ENCODE results near the gene LMAN1L.

Gene LMAN1L

DNA sequence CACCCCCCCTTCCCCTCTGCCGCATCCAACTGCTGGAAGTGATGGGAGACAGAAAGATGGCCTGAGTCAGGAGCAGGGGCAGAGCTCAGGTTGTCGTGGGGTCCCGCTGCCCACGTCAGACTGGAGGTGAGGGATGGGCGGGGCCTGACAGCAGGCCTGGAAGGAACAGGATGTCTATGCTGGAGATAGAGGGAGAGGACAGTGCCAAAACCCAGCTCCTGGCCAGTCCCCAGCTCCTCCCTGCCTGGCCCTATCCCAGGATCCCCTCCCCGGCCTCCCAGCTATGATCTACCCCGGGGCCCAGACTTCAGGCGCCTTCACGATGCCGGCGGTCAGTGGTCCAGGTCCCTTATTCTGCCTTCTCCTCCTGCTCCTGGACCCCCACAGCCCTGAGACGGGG is at the start of gene LMAN1L:
LMAN1L (plus strand) TSS at position 303 of the 400 bp plus-strand sequence; CDS start at position 323, 20 bp downstream.
- H3K4me1 ChIP-seq (ENCODE audit: low read length), result no peaks in the 10 kb centered on the region

DNA sequence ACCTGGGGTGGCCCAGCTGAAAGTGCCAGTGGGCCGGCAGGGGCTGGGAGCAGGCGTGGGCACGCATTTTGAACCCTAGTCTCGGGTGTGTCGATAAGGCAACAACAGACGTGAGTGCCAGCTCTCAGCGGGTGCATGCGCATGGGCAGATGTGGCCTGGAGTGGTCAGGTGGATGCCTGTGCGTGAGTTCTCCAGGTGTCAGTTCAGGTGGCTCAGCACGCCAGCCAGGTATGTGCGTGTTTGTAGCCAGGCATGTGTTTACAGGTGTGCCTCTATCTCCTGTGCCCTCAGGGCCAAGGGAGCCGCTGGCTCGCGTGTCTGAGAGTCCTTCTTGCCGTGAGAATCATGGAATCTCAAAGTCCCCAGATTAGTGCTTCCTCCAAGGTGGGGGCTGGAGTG is 49.2 kb upstream of the LMAN1L start:
- no peak for DNase-seq
- H4K20me1 ChIP-seq (ENCODE audit: insufficient read depth, low read length), result no peaks in the 10 kb centered on the region
- no peaks in the 10 kb centered on the region for H3K36me3 ChIP-seq (replicated peaks; ENCODE audit: insufficient read depth, low read length)
- no peak overlapping the region for H3K4me3 ChIP-seq (ENCODE audit: low read length)
- H3K4me1 ChIP-seq (ENCODE audit: low read length), result no peaks in the 10 kb centered on the region
- no peak overlapping the region for H3K4me2 ChIP-seq (ENCODE audit: low read depth, low read length)
- no peak overlapping the region for H3K9ac ChIP-seq (ENCODE audit: low read length)
- H3F3A ChIP-seq (ENCODE audit: insufficient read depth, low read length), result no peaks in the 10 kb centered on the region
- no peaks in the 10 kb centered on the region for H3K9me2 ChIP-seq (replicated peaks; ENCODE audit: insufficient read depth, low read length)
- TF ChIP-seq EZH2phosphoT487 (IDR thresholded peaks at IDR 0.05; ENCODE audit: low read length), result no peak
- no peak for TF ChIP-seq EZH2 (optimal IDR thresholded peaks at IDR 0.05; ENCODE audit: low read depth, low read length)
- TF ChIP-seq, protein P1, sequence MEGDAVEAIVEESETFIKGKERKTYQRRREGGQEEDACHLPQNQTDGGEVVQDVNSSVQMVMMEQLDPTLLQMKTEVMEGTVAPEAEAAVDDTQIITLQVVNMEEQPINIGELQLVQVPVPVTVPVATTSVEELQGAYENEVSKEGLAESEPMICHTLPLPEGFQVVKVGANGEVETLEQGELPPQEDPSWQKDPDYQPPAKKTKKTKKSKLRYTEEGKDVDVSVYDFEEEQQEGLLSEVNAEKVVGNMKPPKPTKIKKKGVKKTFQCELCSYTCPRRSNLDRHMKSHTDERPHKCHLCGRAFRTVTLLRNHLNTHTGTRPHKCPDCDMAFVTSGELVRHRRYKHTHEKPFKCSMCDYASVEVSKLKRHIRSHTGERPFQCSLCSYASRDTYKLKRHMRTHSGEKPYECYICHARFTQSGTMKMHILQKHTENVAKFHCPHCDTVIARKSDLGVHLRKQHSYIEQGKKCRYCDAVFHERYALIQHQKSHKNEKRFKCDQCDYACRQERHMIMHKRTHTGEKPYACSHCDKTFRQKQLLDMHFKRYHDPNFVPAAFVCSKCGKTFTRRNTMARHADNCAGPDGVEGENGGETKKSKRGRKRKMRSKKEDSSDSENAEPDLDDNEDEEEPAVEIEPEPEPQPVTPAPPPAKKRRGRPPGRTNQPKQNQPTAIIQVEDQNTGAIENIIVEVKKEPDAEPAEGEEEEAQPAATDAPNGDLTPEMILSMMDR (IDR thresholded peaks at IDR 0.05; ENCODE audit: low read length), result no peak
- no peak overlapping the region for H2AFZ ChIP-seq (ENCODE audit: low read length)
- H3K27ac ChIP-seq (ENCODE audit: low read length), result no peak overlapping the region
- no peaks in the 10 kb centered on the region for H3K9me3 ChIP-seq (replicated peaks; ENCODE audit: insufficient read depth, low read length)
- peaks cover 8% of the 10 kb centered on the region for H3K27me3 ChIP-seq (replicated peaks; ENCODE audit: insufficient read depth, low read length)
- no peaks in the 10 kb centered on the region for H3K79me2 ChIP-seq (ENCODE audit: low read length)

More for the DNA sequence above, at the start of gene LMAN1L:
- no peak within 1 kb of the TSS for H2AFZ ChIP-seq (ENCODE audit: low read length)
- no peak within 1 kb of the TSS for H3K4me2 ChIP-seq (ENCODE audit: low read depth, low read length)
- H3K9ac ChIP-seq (ENCODE audit: low read length), result no peak within 1 kb of the TSS
- H3F3A ChIP-seq (ENCODE audit: insufficient read depth, low read length), result peaks cover 6% of the 10 kb centered on the region; the same call in 1 of the 2 replicates
- no peaks in the 10 kb centered on the region for H3K27me3 ChIP-seq (replicated peaks; ENCODE audit: insufficient read depth, low read length)
- TF ChIP-seq EZH2 (optimal IDR thresholded peaks at IDR 0.05; ENCODE audit: low read depth, low read length) (no peak), EZH2phosphoT487 (IDR thresholded peaks at IDR 0.05; ENCODE audit: low read length) (no peak)
- TF ChIP-seq, protein P1 (IDR thresholded peaks at IDR 0.05; ENCODE audit: low read length), result no peak
- no peaks in the 10 kb centered on the region for H4K20me1 ChIP-seq (ENCODE audit: insufficient read depth, low read length)
- DNase-seq, result no peak
- H3K9me3 ChIP-seq (replicated peaks; ENCODE audit: insufficient read depth, low read length), result no peaks in the 10 kb centered on the region
- no peak within 1 kb of the TSS for H3K4me3 ChIP-seq (ENCODE audit: low read length)
- no peaks in the 10 kb centered on the region for H3K36me3 ChIP-seq (replicated peaks; ENCODE audit: insufficient read depth, low read length)
- no peaks in the 10 kb centered on the region for H3K79me2 ChIP-seq (ENCODE audit: low read length)
- no peaks in the 10 kb centered on the region for H3K9me2 ChIP-seq (replicated peaks; ENCODE audit: insufficient read depth, low read length)
- H3K27ac ChIP-seq (ENCODE audit: low read length), result no peak within 1 kb of the TSS

- Histone ChIP-seq H4K20me1 (ENCODE audit: insufficient read depth, low read length) (no peaks in the 10 kb centered on the region), H3K27me3 (replicated peaks; ENCODE audit: insufficient read depth, low read length) (no peaks in the 10 kb centered on the region), H3K4me1 (ENCODE audit: low read length) (peaks cover 11% of the 10 kb centered on the region; the same call in 1 of the 2 replicates), H3F3A (ENCODE audit: insufficient read depth, low read length) (no peaks in the 10 kb centered on the region), H3K79me2 (ENCODE audit: low read length) (no peaks in the 10 kb centered on the region), H3K27ac (ENCODE audit: low read length) (no peak overlapping the region), H3K4me2 (ENCODE audit: low read depth, low read length) (no peak overlapping the region), H2AFZ (ENCODE audit: low read length) (no peak overlapping the region), H3K9me2 (replicated peaks; ENCODE audit: insufficient read depth, low read length) (no peaks in the 10 kb centered on the region), H3K4me3 (ENCODE audit: low read length) (no peak overlapping the region), H3K9ac (ENCODE audit: low read length) (no peak overlapping the region), H3K9me3 (replicated peaks; ENCODE audit: insufficient read depth, low read length) (no peaks in the 10 kb centered on the region), H3K36me3 (replicated peaks; ENCODE audit: insufficient read depth, low read length) (no peaks in the 10 kb centered on the region)
- no peak for DNase-seq
- TF ChIP-seq, protein P1 (IDR thresholded peaks at IDR 0.05; ENCODE audit: low read length), result no peak
- no peak for TF ChIP-seq EZH2phosphoT487 (IDR thresholded peaks at IDR 0.05; ENCODE audit: low read length)
- TF ChIP-seq EZH2 (optimal IDR thresholded peaks at IDR 0.05; ENCODE audit: low read depth, low read length), result no peak
Measured at GRCh38 chr15:74767167-74768098, 45.2 kb upstream of the LMAN1L start.
